Smooth muscle cell of trachea (primary cell): ENCODE data around the gene NOS1. TPM values are rescaled to one million over a fixed set of nuclear protein-coding genes. Genes with fewer than 3 reads are reported as not detected.

ENCODE experiments used
- total RNA-seq: library from RNA; depleted of rRNA; stranded (reverse); fragments of >200 nt; gene quantifications from 2 replicates; pipeline ENCODE4 v1.2.1, GENCODE V29; 2014

The NOS1 gene
- not detected in 2 replicates for total RNA-seq

GRCh38 chr12:117361347-117361751 lies at the start of gene NOS1:
Gene NOS1, minus strand, starts transcription at chr12:117361626. Its CDS starts 30,557 bp downstream, at chr12:117331069.

GRCh38 chr12:117190210-117190781 lies 171.1 kb downstream of the NOS1 start, which contains the start of gene FBXO21:
Gene FBXO21, minus strand, starts transcription at chr12:117190470. Its CDS starts 14 bp downstream, at chr12:117190456.

Other genes with a start within 250 kb of the NOS1 start
- gene FBXO21, start 171.2 kb downstream of the NOS1 start, total RNA-seq: 84.2 and 146 TPM in 2 replicates